Activated T-cell treated with anti-CD3 and anti-CD28 coated beads for 1 hour (primary cell): Measurements from ENCODE around the gene CDH1.
A peak's percentile ranks its signal among the peaks of the same experiment; 100 is the strongest.
"Not testable (repeated sequence)": the region's sequence is repeated elsewhere in the genome, so short reads cannot be mapped to it uniquely, and the experiment has no call there.

Experiments
- DNase-seq: peaks from one replicate; pipeline ENCODE4 v3.0.0-alpha.2; 2020; ENCODE audit warnings: low read depth

Gene CDH1

GRCh38 chr16:68790944-68791343 is 53.9 kb downstream of the CDH1 start:
- no peak for DNase-seq

GRCh38 chr16:68792465-68793324 is 55.6 kb downstream of the CDH1 start:
- no peak for DNase-seq

GRCh38 chr16:68793401-68793857 is 56.3 kb downstream of the CDH1 start:
- DNase-seq: no peak

- no peak for DNase-seq
Measured at GRCh38 chr16:68798398-68798797, 61.3 kb downstream of the CDH1 start.

- DNase-seq: peak; percentile 12
Measured at GRCh38 chr16:68800257-68800875, 63.3 kb downstream of the CDH1 start.

GRCh38 chr16:68802190-68802589 is 65.1 kb downstream of the CDH1 start:
- no peak for DNase-seq

- DNase-seq: no peak
Measured at GRCh38 chr16:68806422-68806821, 69.3 kb downstream of the CDH1 start.

- DNase-seq: no peak
Measured at GRCh38 chr16:68806981-68807380, 69.9 kb downstream of the CDH1 start.

- DNase-seq: no peak
Measured at GRCh38 chr16:68814516-68814915, 77.4 kb downstream of the CDH1 start.

- no peak for DNase-seq
Measured at GRCh38 chr16:68823401-68824135, 86.5 kb downstream of the CDH1 start.

GRCh38 chr16:68825427-68825826 is 88.3 kb downstream of the CDH1 start:
- no peak for DNase-seq

- no peak for DNase-seq
Measured at GRCh38 chr16:68826652-68827051, 89.6 kb downstream of the CDH1 start.

- DNase-seq: no peak
Measured at GRCh38 chr16:68833251-68833650, 96.2 kb downstream of the CDH1 start.

GRCh38 chr16:68834550-68834949 is 97.5 kb downstream of the CDH1 start:
- DNase-seq: no peak

GRCh38 chr16:68835970-68836369 is 98.9 kb downstream of the CDH1 start:
- DNase-seq: no peak

GRCh38 chr16:68839831-68840230 is 102.7 kb downstream of the CDH1 start:
- DNase-seq: no peak

GRCh38 chr16:68842964-68843481 is 105.9 kb downstream of the CDH1 start:
- not testable (repeated sequence) for DNase-seq

GRCh38 chr16:68843482-68844210 is 106.6 kb downstream of the CDH1 start, which contains the start of gene TANGO6:
TSS of gene TANGO6 (plus strand) at chr16:68843531. CDS start at chr16:68843618, 87 bp downstream.
- peak; percentile 91 for DNase-seq

- no peak for DNase-seq
Measured at GRCh38 chr16:68844211-68844564, 107.1 kb downstream of the CDH1 start.

- DNase-seq: no peak
Measured at GRCh38 chr16:68848786-68849185, 111.7 kb downstream of the CDH1 start.

GRCh38 chr16:68850481-68850880 is 113.4 kb downstream of the CDH1 start:
- no peak for DNase-seq

GRCh38 chr16:68851601-68852000 is 114.5 kb downstream of the CDH1 start:
- DNase-seq: no peak
